Thyroid gland (tissue), 4 donors: ENCODE data around the gene TMEM74B.
"Not testable (repeated sequence)": the region's sequence is repeated elsewhere in the genome, so short reads cannot be mapped to it uniquely, and the experiment has no call there.

ENCODE experiments used
- CTCF ChIP-seq, 6 experiments: fragments of 200-600 bp in 3 of 6; fragments of 450-650 bp in 3 of 6; sonication (generic) in 3 of 6; IDR thresholded peaks; one replicate each; pipeline ENCODE4 v1.5.1; 2016 to 2019; ENCODE audit warnings: antibody characterized with exemption in 6 of 6, mild to moderate bottlenecking in 2 of 6, inconsistent platforms in 1 of 6, moderate library complexity in 1 of 6
- POLR2A ChIP-seq, 2 donors: fragments of 450-650 bp; IDR thresholded peaks; one replicate each; pipeline ENCODE4 v1.6.1; 2017; ENCODE audit warnings: antibody characterized with exemption in 2 of 2, mild to moderate bottlenecking in 2 of 2, moderate library complexity in 1 of 2

- TF ChIP-seq CTCF, POLR2A (IDR thresholded peaks at IDR 0.05): not testable (repeated sequence)
These were observed 38.0 kb upstream of the TMEM74B start for GRCh38 chr20:1222750-1223149.
